ENCODE data around the gene PARD3B. TPM values are rescaled to one million over a fixed set of nuclear protein-coding genes. Genes with fewer than 3 reads are reported as not detected.

Gene PARD3B
- total and polyA plus RNA-seq, 2 of the 13 experiments (the other 11 are each of a cell fraction or from before 2014, with no cell fraction given) = 0.71 to 2.3 TPM

- Histone ChIP-seq H3K4me1 (ENCODE audit: insufficient read depth, low read length) (no peaks in the 10 kb centered on the region), H3K9me3 (ENCODE audit: low read length) (no peaks in the 10 kb centered on the region), H3K4me3 (replicated peaks in 1 of 3; ENCODE audit: insufficient read depth in 1 of 3, low read depth in 2 of 3, low read length in 3 of 3) (no peak overlapping the region), H4K20me1 (ENCODE audit: insufficient read depth, low read length) (no peaks in the 10 kb centered on the region), H3K9ac (ENCODE audit: insufficient read depth, low read depth, low read length) (no peak overlapping the region), H3K27me3 (ENCODE audit: control insufficient read depth in 1 of 2, insufficient read depth in 2 of 2, low read length in 2 of 2) (no peaks in the 10 kb centered on the region), H2AFZ (ENCODE audit: low read length) (no peak overlapping the region), H3K36me3 (replicated peaks in 1 of 2; ENCODE audit: control insufficient read depth in 1 of 2, insufficient read depth in 2 of 2, low read length in 2 of 2) (no peaks in the 10 kb centered on the region), H3K27ac (ENCODE audit: extremely low read length, insufficient read depth, low read length) (no peak overlapping the region), H3K79me2 (ENCODE audit: insufficient read depth, low read length) (no peaks in the 10 kb centered on the region), H3K4me2 (ENCODE audit: low read depth, low read length) (no peak overlapping the region)
- ATAC-seq (no peak), DNase-seq (ENCODE audit: low spot score) (no peak), FAIRE-seq (no peak)
- TF ChIP-seq FOXM1 (CRISPR knock-in tag; IDR thresholded peaks at IDR 0.05) (no peak), ZMAT5 (CRISPR knock-in tag; IDR thresholded peaks at IDR 0.05; ENCODE audit: borderline replicate concordance, low read depth) (no peak), ZIK1 (CRISPR knock-in tag; IDR thresholded peaks at IDR 0.05; ENCODE audit: borderline replicate concordance, low read depth) (no peak)
- BruUV-seq (replicated peaks) = no TSS peak
- 57% methylated on average over 6 of the region's 6 CpGs for WGBS (ENCODE audit: low lambda C conversion rate)
- CTCF ChIA-PET (ENCODE audit: low intra/inter-chr PET ratio, low total read pairs) = no interaction called here
- in situ Hi-C loops (cut with HindIII; ENCODE audit: extremely low pct_ligation_motif_present, low pct_unique_long_range_greater_than_20kb) (no loop called here), intact Hi-C loops (cut with micrococcal nuclease; ENCODE audit: unreplicated experiment) (no loop called here)
- POLR2A ChIA-PET = no interaction called here
Measured at GRCh38 chr2:205461678-205462665, 916.7 kb downstream of the PARD3B start.

GRCh38 chr2:205462681-205463345, 917.5 kb downstream of the PARD3B start:
- intact Hi-C loops (cut with micrococcal nuclease; ENCODE audit: unreplicated experiment) (no loop called here), in situ Hi-C loops (cut with HindIII; ENCODE audit: extremely low pct_ligation_motif_present, low pct_unique_long_range_greater_than_20kb) (no loop called here)
- WGBS (ENCODE audit: low lambda C conversion rate) = 53% methylated on average over 6 of the region's 6 CpGs
- H3K4me2 ChIP-seq (ENCODE audit: low read depth, low read length) = no peak overlapping the region
- H3K4me1 ChIP-seq (ENCODE audit: insufficient read depth, low read length) = no peaks in the 10 kb centered on the region
- no peaks in the 10 kb centered on the region for H4K20me1 ChIP-seq (ENCODE audit: insufficient read depth, low read length)
- no peak for FAIRE-seq
- no peak overlapping the region for H3K27ac ChIP-seq (ENCODE audit: extremely low read length, insufficient read depth, low read length)
- H3K36me3 ChIP-seq (replicated peaks in 1 of 2; ENCODE audit: control insufficient read depth in 1 of 2, insufficient read depth in 2 of 2, low read length in 2 of 2) = no peaks in the 10 kb centered on the region
- H2AFZ ChIP-seq (ENCODE audit: low read length) = no peak overlapping the region
- no peaks in the 10 kb centered on the region for H3K79me2 ChIP-seq (ENCODE audit: insufficient read depth, low read length)
- no peak overlapping the region for H3K4me3 ChIP-seq (replicated peaks in 1 of 3; ENCODE audit: insufficient read depth in 1 of 3, low read depth in 2 of 3, low read length in 3 of 3)
- no TSS peak for BruUV-seq (replicated peaks)
- no peak for ATAC-seq
- no peak overlapping the region for H3K9ac ChIP-seq (ENCODE audit: insufficient read depth, low read depth, low read length)
- no peak for DNase-seq (ENCODE audit: low spot score)
- H3K27me3 ChIP-seq (ENCODE audit: control insufficient read depth in 1 of 2, insufficient read depth in 2 of 2, low read length in 2 of 2) = no peaks in the 10 kb centered on the region
- H3K9me3 ChIP-seq (ENCODE audit: low read length) = no peaks in the 10 kb centered on the region
- CTCF ChIA-PET (ENCODE audit: low intra/inter-chr PET ratio, low total read pairs) = no interaction called here
- POLR2A ChIA-PET = no interaction called here
- TF ChIP-seq FOXC1 (CRISPR knock-in tag; IDR thresholded peaks at IDR 0.05; ENCODE audit: borderline replicate concordance) = no peak
- TF ChIP-seq ZMYM2 (CRISPR knock-in tag; IDR thresholded peaks at IDR 0.05) = no peak
- TF ChIP-seq FOXO4 (CRISPR knock-in tag; conservative IDR thresholded peaks at IDR 0.05) = no peak
- no peak for TF ChIP-seq ZNF33A (CRISPR knock-in tag; IDR thresholded peaks at IDR 0.05; ENCODE audit: borderline replicate concordance)
- no peak for TF ChIP-seq ZBTB26 (CRISPR knock-in tag; IDR thresholded peaks at IDR 0.05; ENCODE audit: borderline replicate concordance)
- TF ChIP-seq KAT8 (CRISPR knock-in tag; IDR thresholded peaks at IDR 0.05) = no peak
- no peak for TF ChIP-seq KDM2A (CRISPR knock-in tag; IDR thresholded peaks at IDR 0.05; ENCODE audit: borderline replicate concordance, low read depth)
- TF ChIP-seq SRSF4 (IDR thresholded peaks at IDR 0.05; ENCODE audit: low read depth, low read length, poor library complexity, severe bottlenecking) = no peak
- no peak for TF ChIP-seq ZNF766 (CRISPR knock-in tag; IDR thresholded peaks at IDR 0.05; ENCODE audit: borderline replicate concordance)
- TF ChIP-seq ZNF441 (CRISPR knock-in tag; IDR thresholded peaks at IDR 0.05; ENCODE audit: borderline replicate concordance) = no peak

Data from HepG2 (cell line).